Testis (tissue), 5 donors: ENCODE measurements around the gene EEFSEC. TPM values are rescaled to one million over a fixed set of nuclear protein-coding genes. Genes with fewer than 3 reads are reported as not detected.

Source experiments
- DNase-seq: peaks from one replicate; pipeline ENCODE4 v3.0.0-alpha.2; 2019
- H3K27ac ChIP-seq, 2 donors: fragments of 200-600 bp; sonication (generic); one replicate each; pipeline ENCODE4 v1.5.1; 2019
- H3K27me3 ChIP-seq: fragments of 200-600 bp; sonication (generic); one replicate; pipeline ENCODE4 v1.5.1; 2019
- H3K36me3 ChIP-seq: fragments of 200-600 bp; sonication (generic); one replicate; pipeline ENCODE4 v1.5.1; 2017; ENCODE audit warnings: low read depth; ENCODE audit errors: missing control alignments
- H3K4me1 ChIP-seq: fragments of 200-600 bp; sonication (generic); one replicate; pipeline ENCODE4 v1.5.1; 2019
- H3K4me3 ChIP-seq, 2 donors: fragments of 200-600 bp; sonication (generic); one replicate each; pipeline ENCODE4 v1.5.1; 2017 to 2019
- H3K9me3 ChIP-seq: fragments of 200-600 bp; sonication (generic); one replicate; pipeline ENCODE4 v1.5.1; 2017
- CTCF ChIP-seq, 3 experiments: fragments of 450-650 bp in 2 of 3; fragments of 200-600 bp in 1 of 3; sonication (generic) in 1 of 3; IDR thresholded peaks; one replicate each; pipeline ENCODE4 v1.5.1; 2016 to 2019; ENCODE audit warnings: antibody characterized with exemption in 3 of 3, mild to moderate bottlenecking in 2 of 3, moderate library complexity in 1 of 3
- POLR2A ChIP-seq: fragments of 450-650 bp; IDR thresholded peaks from one replicate; pipeline ENCODE4 v1.6.1; 2017; ENCODE audit warnings: antibody characterized with exemption, mild to moderate bottlenecking, moderate library complexity
- WGBS, 2 donors: methylation state at CpG; one replicate each; pipeline ENCODE4 v1.1.5; 2018; 5-methylcytosine and 5-hydroxymethylcytosine counted together
- intact Hi-C: fragments of 100-400 bp; cut with DNase I; formaldehyde crosslinking; loops from one replicate; pipeline ENCODE4 v1.15.1; 2023; ENCODE audit warnings: low total_unique reads
- long read RNA-seq, 2 donors: transcript quantifications; one replicate each; lab custom pipeline, GENCODE V29; 2026
- polyA plus RNA-seq: library from polyadenylated mRNA; stranded (reverse); fragments of 350-450 nt; fragmentation: Illumina TruSeq; extraction: RNeasy Lipid Tissue Mini Kit (QIAGEN cat#74804); gene quantifications from one replicate; pipeline ENCODE4 v1.2.3, GENCODE V29; 2014; ENCODE audit warnings: low read depth, low replicate concordance; ENCODE audit not compliant: insufficient read depth
- total RNA-seq, 2 donors: library from RNA; depleted of rRNA; stranded (reverse); fragments of >200 nt; gene quantifications; one replicate each; pipeline ENCODE4 v1.2.3, GENCODE V29; 2016

The EEFSEC gene
- 10 to 100 TPM; 35.4 TPM for total RNA-seq
- polyA plus RNA-seq: 40.3 TPM
- long read RNA-seq, donor 1, transcript EEFSEC-201 (7 exons, 2,232 nt): major isoform, 7 of 8 reads
- long read RNA-seq, donor 1, partial matches to known transcripts: 0 of 8 reads
- long read RNA-seq, donor 1, other reads (novel, unspliced or antisense): 0 of 8 reads
- long read RNA-seq, donor 2, transcript EEFSEC-201 (7 exons, 2,232 nt): major isoform, 6 of 6 reads
- long read RNA-seq, donor 2, partial matches to known transcripts: 0 of 6 reads
- long read RNA-seq, donor 2, other reads (novel, unspliced or antisense): 0 of 6 reads

- no peaks in the 10 kb centered on the region for H3K36me3 ChIP-seq
- peak; percentile 83 for DNase-seq
- TF ChIP-seq CTCF (IDR thresholded peaks at IDR 0.05) (no peak), POLR2A (no peak)
- peaks cover 8% of the 10 kb centered on the region for H3K4me1 ChIP-seq
- peak within 1 kb of the TSS; percentile 81 to 99 for H3K4me3 ChIP-seq
- no peaks in the 10 kb centered on the region for H3K9me3 ChIP-seq
- intact Hi-C loops: no loop called here
- peak within 1 kb of the TSS; percentile 80 to 84 for H3K27ac ChIP-seq
- 0 to 1% methylated on average over 9 to 47 of the region's 96 CpGs for WGBS, 2 donors
- no peaks in the 10 kb centered on the region for H3K27me3 ChIP-seq
Measured at GRCh38 chr3:128153156-128154041, at the start of gene EEFSEC. Gene EEFSEC (plus strand): TSS chr3:128153481. CDS start chr3:128153508, 27 bp downstream.

- H3K27ac ChIP-seq: no peak overlapping the region
Measured at GRCh38 chr3:128107834-128108233, 45.4 kb upstream of the EEFSEC start.

GRCh38 chr3:128111147-128111546 is 42.1 kb upstream of the EEFSEC start:
- no peaks in the 10 kb centered on the region for H3K9me3 ChIP-seq
- TF ChIP-seq POLR2A (no peak), CTCF (IDR thresholded peaks at IDR 0.05) (no peak)
- no peak overlapping the region for H3K27ac ChIP-seq
- no peak overlapping the region for H3K4me3 ChIP-seq
- 95 to 96% methylated on average over 5 of the region's 5 CpGs for WGBS, 2 donors
- DNase-seq: no peak
- H3K36me3 ChIP-seq: no peaks in the 10 kb centered on the region
- no peaks in the 10 kb centered on the region for H3K27me3 ChIP-seq
- H3K4me1 ChIP-seq: no peaks in the 10 kb centered on the region
- intact Hi-C loops: no loop called here

More at GRCh38 chr3:128107834-128108233, 45.4 kb upstream of the EEFSEC start:
- 65 to 83% methylated on average over 8 of the region's 8 CpGs for WGBS, 2 donors
- no peaks in the 10 kb centered on the region for H3K9me3 ChIP-seq
- H3K4me3 ChIP-seq: no peak overlapping the region
- intact Hi-C loops: no loop called here
- DNase-seq: no peak
- no peaks in the 10 kb centered on the region for H3K36me3 ChIP-seq
- H3K27me3 ChIP-seq: no peaks in the 10 kb centered on the region
- no peaks in the 10 kb centered on the region for H3K4me1 ChIP-seq
- TF ChIP-seq POLR2A: no peak
- no peak for TF ChIP-seq CTCF (IDR thresholded peaks at IDR 0.05)

- Histone ChIP-seq H3K27me3 (no peaks in the 10 kb centered on the region), H3K36me3 (no peaks in the 10 kb centered on the region), H3K27ac (no peak overlapping the region), H3K4me3 (no peak overlapping the region), H3K4me1 (no peaks in the 10 kb centered on the region), H3K9me3 (no peaks in the 10 kb centered on the region)
- DNase-seq: no peak
- intact Hi-C loops: no loop called here
- WGBS, 2 donors: 86% methylated on average over 7 of the region's 7 CpGs
- TF ChIP-seq POLR2A (no peak), CTCF (IDR thresholded peaks at IDR 0.05) (no peak)
Measured at GRCh38 chr3:128112357-128112968, 40.8 kb upstream of the EEFSEC start.
